Liver (tissue), 9 donors: ENCODE data around the gene ABHD8. TPM values are rescaled to one million over a fixed set of nuclear protein-coding genes. Genes with fewer than 3 reads are reported as not detected.

Source experiments
- DNase-seq: peaks from one replicate; pipeline ENCODE4 v3.0.0-alpha.2; 2017; ENCODE audit warnings: low spot score
- H3K27ac ChIP-seq, 2 donors: one replicate each; pipeline ENCODE4 v1.7.0; 2013; ENCODE audit warnings: inconsistent platforms in 2 of 2, low read length in 2 of 2, control low read depth in 1 of 2, low read depth in 1 of 2, mild to moderate bottlenecking in 1 of 2
- H3K27me3 ChIP-seq, 4 donors: one replicate each; pipeline versions ENCODE4 v1.6.1 to v1.7.0; 2013; ENCODE audit warnings: low read length in 3 of 4, inconsistent platforms in 1 of 4, mild to moderate bottlenecking in 1 of 4, moderate library complexity in 1 of 4; ENCODE audit not compliant: control insufficient read depth in 4 of 4, insufficient read depth in 4 of 4
- H3K36me3 ChIP-seq, 4 donors: one replicate each; pipeline versions ENCODE4 v1.6.1 to v1.7.0; 2013; ENCODE audit warnings: low read length in 3 of 4, mild to moderate bottlenecking in 3 of 4, low read depth in 1 of 4, moderate library complexity in 1 of 4; ENCODE audit not compliant: control insufficient read depth in 4 of 4, insufficient read depth in 3 of 4
- H3K4me1 ChIP-seq, 4 donors: one replicate each; pipeline versions ENCODE4 v1.6.1 to v1.7.0; 2013; ENCODE audit warnings: low read length in 3 of 4, mild to moderate bottlenecking in 3 of 4, moderate library complexity in 1 of 4; ENCODE audit not compliant: control insufficient read depth in 4 of 4, insufficient read depth in 4 of 4
- H3K4me3 ChIP-seq, 3 donors: one replicate each; pipeline versions ENCODE4 v1.6.1 to v1.7.0; 2013; ENCODE audit warnings: low read length in 3 of 3, control low read depth in 1 of 3, low read depth in 1 of 3, mild to moderate bottlenecking in 1 of 3
- H3K9ac ChIP-seq, 2 donors: one replicate each; pipeline ENCODE4 v1.7.0; 2013; ENCODE audit warnings: low read length in 2 of 2, mild to moderate bottlenecking in 2 of 2, moderate library complexity in 2 of 2, control low read depth in 1 of 2, low read depth in 1 of 2
- H3K9me3 ChIP-seq, 4 donors: one replicate each; pipeline versions ENCODE4 v1.6.1 to v1.7.0; 2013; ENCODE audit warnings: low read length in 3 of 4; ENCODE audit not compliant: control insufficient read depth in 4 of 4
- NR2F2 ChIP-seq: IDR thresholded peaks from 2 replicates; pipeline ENCODE4 v1.6.1; 2016; ENCODE audit warnings: antibody characterized with exemption
- RAD21 ChIP-seq, 2 donors: IDR thresholded peaks; 2 replicates each; pipeline ENCODE4 v1.6.1; 2016; ENCODE audit warnings: antibody characterized with exemption in 2 of 2, mild to moderate bottlenecking in 2 of 2
- RXRA ChIP-seq, 2 donors: IDR thresholded peaks; 2 replicates each; pipeline ENCODE4 v1.6.1; 2017 to 2018; ENCODE audit warnings: antibody characterized with exemption in 2 of 2, mild to moderate bottlenecking in 1 of 2
- SP1 ChIP-seq: IDR thresholded peaks from 2 replicates; pipeline ENCODE4 v1.6.1; 2018; ENCODE audit warnings: antibody characterized with exemption, mild to moderate bottlenecking
- WGBS: extraction: QIAGEN DNeasy Blood & Tissue Kit; methylation state at CpG from one replicate; pipeline ENCODE4 v1.1.7; 2013; 5-methylcytosine and 5-hydroxymethylcytosine counted together
- polyA plus RNA-seq, 2 donors: library from polyadenylated mRNA; stranded (reverse) in 1 of 2; unstranded in 1 of 2; fragments of 200-250 nt in 1 of 2; fragments of >200 nt in 1 of 2; fragmentation: Nextera tagmentation in 1 of 2; extraction: Ambion mirVana in 1 of 2; gene quantifications; one replicate each; pipeline versions ENCODE4 v1.2.1 to v1.2.3, GENCODE V29; 2013 to 2015
- total RNA-seq, 2 donors: library from RNA; depleted of rRNA; stranded (reverse); fragments of >200 nt; gene quantifications; one replicate each; pipeline ENCODE4 v1.2.3, GENCODE V29; 2014
- TF ChIP-seq, protein P1 (sequence below): fragments of 150-350 bp; IDR thresholded peaks from 2 replicates; pipeline ENCODE4 v1.5.1; 2017; ENCODE audit warnings: improper control_type of control experiment, low read depth, low read length; ENCODE audit not compliant: missing input control
- TF ChIP-seq, protein P2 (sequence below): IDR thresholded peaks from 2 replicates; pipeline ENCODE4 v1.6.1; 2016; ENCODE audit warnings: antibody characterized with exemption
- TF ChIP-seq, protein P3 (sequence below): IDR thresholded peaks from 2 replicates; pipeline ENCODE4 v1.6.1; 2016; ENCODE audit warnings: antibody characterized with exemption
- donor health status: healthy.
- donor health status: healthy.
- donor health status: healthy.
- donor health status: healthy.
- donor health status: healthy.

Gene ABHD8
- total and polyA plus RNA-seq, 4 donors, result 6.3 to 26.9 (median 14.4) TPM

- TF ChIP-seq NR2F2 (no peak), SP1 (peak; percentile 30)
- no peak overlapping the region for H3K4me3 ChIP-seq
- no peaks in the 10 kb centered on the region for H3K27me3 ChIP-seq
- 97% methylated on average over 45 of the region's 45 CpGs for WGBS
- DNase-seq, result no peak
- H3K9ac ChIP-seq, result no peak overlapping the region
- H3K4me1 ChIP-seq, result peaks cover 14 to 29% (median 21%) of the 10 kb centered on the region in 4 donors
- H3K36me3 ChIP-seq, result no peaks in the 10 kb centered on the region
- no peak overlapping the region for H3K27ac ChIP-seq
- H3K9me3 ChIP-seq, result no peaks in the 10 kb centered on the region
Observed at GRCh38 chr19:17332677-17333581, 29.7 kb upstream of the ABHD8 start.

DNA sequence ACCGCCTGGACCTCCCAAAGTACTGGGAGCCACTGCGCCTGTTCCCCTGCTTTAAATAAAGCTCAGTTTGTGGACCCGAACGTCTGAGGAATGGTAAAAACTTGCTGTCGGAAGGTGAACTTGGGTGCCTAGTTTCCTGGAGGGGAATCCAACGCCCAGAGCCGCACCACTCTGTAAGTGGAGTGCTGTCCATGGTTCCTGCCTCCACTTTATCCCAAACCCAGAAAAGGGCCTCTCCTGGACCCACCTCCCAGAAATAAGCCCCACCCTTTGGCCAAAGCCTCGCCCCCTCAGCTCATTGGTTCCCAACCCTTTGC, 29.1 kb upstream of the ABHD8 start:
- DNase-seq, result no peak
- Histone ChIP-seq H3K9me3 (no peaks in the 10 kb centered on the region), H3K36me3 (no peaks in the 10 kb centered on the region), H3K27me3 (no peaks in the 10 kb centered on the region), H3K9ac (no peak overlapping the region), H3K4me3 (no peak overlapping the region), H3K4me1 (peaks cover 10 to 23% (median 18%) of the 10 kb centered on the region in 4 donors), H3K27ac (no peak overlapping the region)
- no peak for TF ChIP-seq RXRA (IDR thresholded peaks at IDR 0.05)
- 95% methylated on average over 8 of the region's 8 CpGs for WGBS

DNA sequence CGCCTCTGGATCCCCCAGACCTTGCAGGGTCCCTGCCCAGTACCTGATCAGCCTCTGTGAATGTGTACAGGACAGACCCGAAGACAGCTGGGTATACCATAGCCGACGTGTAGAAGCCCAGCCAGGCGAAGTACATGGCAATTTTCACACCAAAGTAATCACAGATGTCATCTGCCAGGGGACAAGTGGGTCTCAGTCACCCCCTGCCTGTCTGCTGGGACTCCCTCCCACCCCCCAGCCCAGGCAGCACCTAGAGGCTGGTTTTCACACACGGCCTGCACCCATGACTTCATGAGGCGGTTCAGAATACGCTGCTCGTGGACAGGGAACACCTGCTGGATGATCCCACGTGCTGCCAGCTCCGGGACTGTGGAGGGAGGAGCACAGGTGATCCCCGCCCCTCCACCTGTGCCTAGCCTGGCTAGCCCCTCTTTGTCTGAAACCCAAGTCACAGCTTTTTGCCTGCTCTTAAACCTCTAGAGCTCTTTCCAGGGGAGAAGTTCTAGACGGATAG, 27.9 kb upstream of the ABHD8 start:
- Histone ChIP-seq H3K27ac (no peak overlapping the region), H3K9me3 (no peaks in the 10 kb centered on the region), H3K4me3 (no peak overlapping the region), H3K27me3 (no peaks in the 10 kb centered on the region), H3K36me3 (no peaks in the 10 kb centered on the region), H3K9ac (no peak overlapping the region), H3K4me1 (peaks cover 14 to 25% (median 18%) of the 10 kb centered on the region in 4 donors)
- TF ChIP-seq, protein P1, sequence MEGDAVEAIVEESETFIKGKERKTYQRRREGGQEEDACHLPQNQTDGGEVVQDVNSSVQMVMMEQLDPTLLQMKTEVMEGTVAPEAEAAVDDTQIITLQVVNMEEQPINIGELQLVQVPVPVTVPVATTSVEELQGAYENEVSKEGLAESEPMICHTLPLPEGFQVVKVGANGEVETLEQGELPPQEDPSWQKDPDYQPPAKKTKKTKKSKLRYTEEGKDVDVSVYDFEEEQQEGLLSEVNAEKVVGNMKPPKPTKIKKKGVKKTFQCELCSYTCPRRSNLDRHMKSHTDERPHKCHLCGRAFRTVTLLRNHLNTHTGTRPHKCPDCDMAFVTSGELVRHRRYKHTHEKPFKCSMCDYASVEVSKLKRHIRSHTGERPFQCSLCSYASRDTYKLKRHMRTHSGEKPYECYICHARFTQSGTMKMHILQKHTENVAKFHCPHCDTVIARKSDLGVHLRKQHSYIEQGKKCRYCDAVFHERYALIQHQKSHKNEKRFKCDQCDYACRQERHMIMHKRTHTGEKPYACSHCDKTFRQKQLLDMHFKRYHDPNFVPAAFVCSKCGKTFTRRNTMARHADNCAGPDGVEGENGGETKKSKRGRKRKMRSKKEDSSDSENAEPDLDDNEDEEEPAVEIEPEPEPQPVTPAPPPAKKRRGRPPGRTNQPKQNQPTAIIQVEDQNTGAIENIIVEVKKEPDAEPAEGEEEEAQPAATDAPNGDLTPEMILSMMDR, result no peak
- TF ChIP-seq, protein P2, sequence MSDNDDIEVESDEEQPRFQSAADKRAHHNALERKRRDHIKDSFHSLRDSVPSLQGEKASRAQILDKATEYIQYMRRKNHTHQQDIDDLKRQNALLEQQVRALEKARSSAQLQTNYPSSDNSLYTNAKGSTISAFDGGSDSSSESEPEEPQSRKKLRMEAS, result no peak
- no peak for TF ChIP-seq SP1
- TF ChIP-seq RAD21 (IDR thresholded peaks at IDR 0.05), result no peak
- DNase-seq, result no peak
- 90% methylated on average over 13 of the region's 13 CpGs for WGBS

DNA sequence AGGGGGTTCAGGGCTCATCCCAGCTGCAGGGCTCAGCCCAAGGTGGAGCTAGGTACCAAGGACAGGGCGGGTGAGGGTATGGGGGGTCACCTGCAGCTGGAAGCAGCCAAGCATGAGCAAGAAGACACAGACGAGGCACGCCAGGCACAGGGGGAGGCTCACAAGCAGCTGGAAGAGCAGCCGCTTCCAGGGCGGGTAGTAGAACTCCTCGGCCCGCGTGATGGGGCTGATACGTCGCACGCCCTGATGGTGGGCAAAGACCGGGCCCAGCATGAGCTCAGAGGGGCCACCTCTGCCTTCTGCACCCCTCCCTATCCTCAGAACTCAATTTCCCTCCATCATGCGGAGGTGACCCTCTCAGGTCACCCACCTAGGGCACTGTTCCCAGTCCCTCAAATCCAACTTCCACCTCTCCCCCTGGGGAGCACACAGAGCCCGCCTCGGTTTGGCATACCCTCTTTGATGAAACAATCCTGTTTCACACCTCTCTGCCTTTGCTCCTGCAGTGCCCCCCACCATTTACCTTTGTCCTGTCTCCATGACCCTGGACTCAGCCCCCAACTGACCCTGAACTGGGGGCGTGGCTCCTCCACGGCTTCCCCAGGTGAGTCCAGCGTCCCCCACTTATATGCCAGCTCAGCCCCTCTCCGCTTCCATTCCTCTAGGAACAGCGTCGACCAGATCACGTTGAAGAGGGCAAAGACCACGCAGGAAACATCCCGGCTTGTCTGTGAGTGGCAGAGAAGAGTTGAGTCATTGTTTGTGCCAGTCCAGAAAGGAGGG, 27.2 kb upstream of the ABHD8 start:
- DNase-seq, result no peak
- Histone ChIP-seq H3K27ac (no peak overlapping the region), H3K9me3 (no peaks in the 10 kb centered on the region), H3K9ac (no peak overlapping the region), H3K4me3 (no peak overlapping the region), H3K36me3 (no peaks in the 10 kb centered on the region), H3K4me1 (peaks cover 15 to 31% (median 24%) of the 10 kb centered on the region in 4 donors), H3K27me3 (no peaks in the 10 kb centered on the region)
- TF ChIP-seq, protein P3, sequence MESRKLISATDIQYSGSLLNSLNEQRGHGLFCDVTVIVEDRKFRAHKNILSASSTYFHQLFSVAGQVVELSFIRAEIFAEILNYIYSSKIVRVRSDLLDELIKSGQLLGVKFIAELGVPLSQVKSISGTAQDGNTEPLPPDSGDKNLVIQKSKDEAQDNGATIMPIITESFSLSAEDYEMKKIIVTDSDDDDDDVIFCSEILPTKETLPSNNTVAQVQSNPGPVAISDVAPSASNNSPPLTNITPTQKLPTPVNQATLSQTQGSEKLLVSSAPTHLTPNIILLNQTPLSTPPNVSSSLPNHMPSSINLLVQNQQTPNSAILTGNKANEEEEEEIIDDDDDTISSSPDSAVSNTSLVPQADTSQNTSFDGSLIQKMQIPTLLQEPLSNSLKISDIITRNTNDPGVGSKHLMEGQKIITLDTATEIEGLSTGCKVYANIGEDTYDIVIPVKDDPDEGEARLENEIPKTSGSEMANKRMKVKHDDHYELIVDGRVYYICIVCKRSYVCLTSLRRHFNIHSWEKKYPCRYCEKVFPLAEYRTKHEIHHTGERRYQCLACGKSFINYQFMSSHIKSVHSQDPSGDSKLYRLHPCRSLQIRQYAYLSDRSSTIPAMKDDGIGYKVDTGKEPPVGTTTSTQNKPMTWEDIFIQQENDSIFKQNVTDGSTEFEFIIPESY, result no peak
- WGBS, result 94% methylated on average over 24 of the region's 24 CpGs
